Upper lobe of left lung (tissue), 6 donors: ENCODE measurements around the gene SAMD4A. TPM values are rescaled to one million over a fixed set of nuclear protein-coding genes. Genes with fewer than 3 reads are reported as not detected.

ENCODE experiments used
- ATAC-seq, 2 donors: fragments of 200-7000 bp; cut with Tn5 transposase; one replicate each; pipeline ENCODE4 v1.9.1; 2022; ENCODE audit warnings: mild to moderate bottlenecking in 2 of 2, moderate library complexity in 2 of 2; ENCODE audit not compliant: low FRiP score in 2 of 2
- DNase-seq, 2 donors: peaks; one replicate each; pipeline ENCODE4 v3.0.0-alpha.2; 2019 to 2020
- H3K27ac ChIP-seq, 4 donors: fragments of 200-600 bp; sonication (generic); one replicate each; pipeline ENCODE4 v1.5.1; 2016 to 2019
- H3K27me3 ChIP-seq, 4 donors: fragments of 200-600 bp; sonication (generic); one replicate each; pipeline ENCODE4 v1.5.1; 2017 to 2019
- H3K36me3 ChIP-seq, 4 donors: fragments of 200-600 bp; sonication (generic); one replicate each; pipeline ENCODE4 v1.5.1; 2016 to 2019
- H3K4me1 ChIP-seq, 4 donors: fragments of 200-600 bp; sonication (generic); one replicate each; pipeline ENCODE4 v1.5.1; 2018 to 2019
- H3K4me3 ChIP-seq, 4 donors: fragments of 200-600 bp; sonication (generic); one replicate each; pipeline ENCODE4 v1.5.1; 2017 to 2019; ENCODE audit warnings: mild to moderate bottlenecking in 2 of 4, moderate library complexity in 1 of 4
- H3K9me3 ChIP-seq, 4 donors: fragments of 200-600 bp; sonication (generic); one replicate each; pipeline ENCODE4 v1.5.1; 2018 to 2019
- EP300 ChIP-seq, 4 donors: sonication (generic); formaldehyde crosslinking; IDR thresholded peaks; one replicate each; pipeline ENCODE4 v1.5.1; 2017; ENCODE audit warnings: antibody characterized with exemption in 4 of 4, control low read depth in 2 of 4
- POLR2A ChIP-seq, 4 donors: fragments of 450-650 bp; IDR thresholded peaks; one replicate each; pipeline ENCODE4 v1.5.1; 2016 to 2017; ENCODE audit warnings: antibody characterized with exemption in 4 of 4, mild to moderate bottlenecking in 2 of 4
- POLR2AphosphoS5 ChIP-seq, 2 donors: sonication (generic); formaldehyde crosslinking; IDR thresholded peaks; one replicate each; pipeline ENCODE4 v1.5.1; 2017; ENCODE audit warnings: antibody characterized with exemption in 2 of 2
- WGBS, 2 donors: methylation state at CpG; one replicate each; pipeline ENCODE4 v1.1.5; 2017 to 2018; 5-methylcytosine and 5-hydroxymethylcytosine counted together
- total RNA-seq, 6 donors: library from RNA; depleted of rRNA in 4 of 6; stranded (reverse); fragments of >200 nt in 4 of 6; gene quantifications; one replicate each; pipeline versions ENCODE4 v1.1.0 to v1.2.1, GENCODE V29; 2016 to 2021
- TF ChIP-seq, protein P1 (sequence below), 6 experiments: fragments of 450-650 bp in 4 of 6; fragments of 200-600 bp in 2 of 6; sonication (generic) in 2 of 6; IDR thresholded peaks; one replicate each; pipeline ENCODE4 v1.5.1; 2016 to 2019; ENCODE audit warnings: antibody characterized with exemption in 6 of 6
- donor health status: DM: no; HTN: no; CAD: no; lungs with moderate emphysema.
- donor health status: DM: no; HTN: yes; CAD: no; lungs with severe emphysema.

Gene SAMD4A
- total RNA-seq, 6 donors from 2014 or later = 26.0 to 68.3 (median 37.0) TPM

DNA sequence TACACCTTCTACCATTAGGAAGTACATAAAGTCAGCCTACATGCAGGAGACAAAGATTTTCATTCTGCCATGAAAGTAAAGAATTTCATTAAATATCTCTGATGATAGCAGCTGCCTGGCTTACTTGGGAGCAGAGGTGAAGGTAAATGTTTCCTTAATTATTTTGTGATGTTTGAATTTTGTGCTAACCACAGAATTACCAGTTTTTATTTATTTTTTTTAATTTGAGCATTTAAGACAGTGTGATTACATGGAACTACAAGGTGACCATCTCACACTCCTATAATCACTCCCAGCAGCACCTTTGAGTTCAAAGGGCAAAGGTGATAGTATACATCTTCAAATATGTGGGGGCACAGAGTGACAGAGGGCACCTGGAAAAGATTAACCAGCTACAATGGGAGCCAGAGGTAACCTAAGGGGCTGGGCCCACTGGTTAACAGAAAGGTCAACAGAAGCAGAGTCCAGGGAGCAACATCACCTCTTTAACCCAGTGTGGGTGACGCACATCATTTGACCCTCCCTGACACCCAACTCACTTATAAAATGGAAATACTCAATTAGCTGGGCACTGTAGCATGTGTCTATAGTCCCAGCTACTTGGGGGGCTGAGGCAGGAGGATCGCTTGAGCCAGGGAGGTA, 270.7 kb downstream of the SAMD4A start:
- H3K4me3 ChIP-seq = no peak overlapping the region
- H3K27ac ChIP-seq = no peak overlapping the region
- WGBS, 2 donors = 86 to 95% methylated on average over 2 of the region's 2 CpGs
- H3K4me1 ChIP-seq = peaks cover 0 to 11% (median 4%) of the 10 kb centered on the region in 4 donors
- ATAC-seq = no peak
- no peak for DNase-seq
- peaks cover 0 to 4% (median 0%) of the 10 kb centered on the region in 4 donors for H3K36me3 ChIP-seq
- no peaks in the 10 kb centered on the region for H3K27me3 ChIP-seq
- TF ChIP-seq EP300 (IDR thresholded peaks at IDR 0.05) (no peak), POLR2AphosphoS5 (IDR thresholded peaks at IDR 0.05) (no peak), POLR2A (IDR thresholded peaks at IDR 0.05) (no peak)
- TF ChIP-seq, protein P1, sequence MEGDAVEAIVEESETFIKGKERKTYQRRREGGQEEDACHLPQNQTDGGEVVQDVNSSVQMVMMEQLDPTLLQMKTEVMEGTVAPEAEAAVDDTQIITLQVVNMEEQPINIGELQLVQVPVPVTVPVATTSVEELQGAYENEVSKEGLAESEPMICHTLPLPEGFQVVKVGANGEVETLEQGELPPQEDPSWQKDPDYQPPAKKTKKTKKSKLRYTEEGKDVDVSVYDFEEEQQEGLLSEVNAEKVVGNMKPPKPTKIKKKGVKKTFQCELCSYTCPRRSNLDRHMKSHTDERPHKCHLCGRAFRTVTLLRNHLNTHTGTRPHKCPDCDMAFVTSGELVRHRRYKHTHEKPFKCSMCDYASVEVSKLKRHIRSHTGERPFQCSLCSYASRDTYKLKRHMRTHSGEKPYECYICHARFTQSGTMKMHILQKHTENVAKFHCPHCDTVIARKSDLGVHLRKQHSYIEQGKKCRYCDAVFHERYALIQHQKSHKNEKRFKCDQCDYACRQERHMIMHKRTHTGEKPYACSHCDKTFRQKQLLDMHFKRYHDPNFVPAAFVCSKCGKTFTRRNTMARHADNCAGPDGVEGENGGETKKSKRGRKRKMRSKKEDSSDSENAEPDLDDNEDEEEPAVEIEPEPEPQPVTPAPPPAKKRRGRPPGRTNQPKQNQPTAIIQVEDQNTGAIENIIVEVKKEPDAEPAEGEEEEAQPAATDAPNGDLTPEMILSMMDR (IDR thresholded peaks at IDR 0.05) = no peak
- H3K9me3 ChIP-seq = no peaks in the 10 kb centered on the region

DNA sequence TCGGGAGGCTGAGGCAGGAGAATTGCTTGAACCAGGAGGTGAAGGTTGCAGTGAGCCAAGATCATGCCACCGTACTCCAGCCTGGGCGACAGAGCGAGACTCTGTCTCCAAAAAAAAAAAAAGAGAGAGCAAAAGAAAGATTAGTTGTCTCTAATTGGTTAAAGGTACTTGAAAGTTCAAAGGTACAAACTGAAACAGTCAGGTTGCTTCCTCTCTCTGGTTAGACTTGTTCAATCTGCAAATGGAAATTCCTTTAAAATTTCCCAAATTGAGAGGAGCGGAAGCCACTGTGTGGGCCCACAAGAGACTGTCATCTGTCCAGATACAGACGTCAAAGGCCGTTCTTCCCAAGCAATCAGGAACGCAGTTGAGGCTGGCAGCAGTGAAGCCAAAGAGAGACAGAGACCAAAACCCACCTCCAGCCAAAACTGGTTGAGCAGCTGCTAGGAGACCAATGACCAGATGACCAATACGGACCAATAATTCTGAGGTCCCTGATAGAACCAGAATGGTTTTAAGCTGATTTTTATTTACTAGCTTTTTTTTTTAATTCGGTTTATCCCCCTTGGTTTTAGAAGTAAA, 272.1 kb downstream of the SAMD4A start:
- WGBS, 2 donors = 96% methylated on average over 10 of the region's 10 CpGs
- ATAC-seq (no peak), DNase-seq (no peak)
- H3K9me3 ChIP-seq = no peaks in the 10 kb centered on the region
- H3K4me1 ChIP-seq = peaks cover 0 to 11% (median 4%) of the 10 kb centered on the region in 4 donors
- TF ChIP-seq, protein P1 (IDR thresholded peaks at IDR 0.05) = no peak
- TF ChIP-seq POLR2A (IDR thresholded peaks at IDR 0.05) = no peak
- no peak for TF ChIP-seq EP300 (IDR thresholded peaks at IDR 0.05)
- peaks cover 0 to 4% (median 0%) of the 10 kb centered on the region in 4 donors for H3K36me3 ChIP-seq
- H3K27ac ChIP-seq = peak overlapping the region in 2 of 4 donors; percentile 18 to 23
- H3K27me3 ChIP-seq = no peaks in the 10 kb centered on the region
- H3K4me3 ChIP-seq = no peak overlapping the region

DNA sequence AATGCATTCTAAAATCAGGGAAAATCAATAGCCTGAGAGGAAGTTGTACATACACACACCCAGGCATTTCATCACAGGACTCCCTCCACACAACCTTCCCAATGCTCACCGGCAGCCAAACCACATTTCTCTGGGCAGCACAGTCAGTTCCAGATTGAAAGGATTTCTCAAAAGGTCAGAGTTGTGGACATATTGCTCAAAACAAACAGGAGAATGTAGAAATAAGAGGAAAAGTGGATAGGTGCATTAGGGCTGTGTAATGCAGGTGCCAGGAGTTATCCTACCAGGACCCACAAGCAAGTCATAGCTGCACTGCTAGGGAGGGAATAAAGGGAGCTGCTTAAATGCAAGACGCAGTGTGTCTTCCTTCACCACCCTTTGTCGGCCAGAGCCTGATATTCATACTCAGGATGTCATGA, 272.8 kb downstream of the SAMD4A start:
- Histone ChIP-seq H3K36me3 (peaks cover 0 to 4% (median 0%) of the 10 kb centered on the region in 4 donors), H3K9me3 (no peaks in the 10 kb centered on the region), H3K27ac (peak overlapping the region in 3 of 4 donors; percentile 5 to 48 (median 35)), H3K4me3 (no peak overlapping the region), H3K4me1 (peaks cover 0 to 11% (median 4%) of the 10 kb centered on the region in 4 donors), H3K27me3 (no peaks in the 10 kb centered on the region)
- ATAC-seq = peak; percentile 73 to 80
- DNase-seq = peak in 1 of 2 donors; percentile 72
- peak in 1 of 2 donors; percentile 22 for TF ChIP-seq POLR2AphosphoS5 (IDR thresholded peaks at IDR 0.05)
- peak in 1 of 4 donors; percentile 41 for TF ChIP-seq EP300 (IDR thresholded peaks at IDR 0.05)
- TF ChIP-seq POLR2A (IDR thresholded peaks at IDR 0.05) = no peak
- TF ChIP-seq, protein P1 (IDR thresholded peaks at IDR 0.05) = no peak
- WGBS, 2 donors = 62% methylated on average over 3 of the region's 3 CpGs

DNA sequence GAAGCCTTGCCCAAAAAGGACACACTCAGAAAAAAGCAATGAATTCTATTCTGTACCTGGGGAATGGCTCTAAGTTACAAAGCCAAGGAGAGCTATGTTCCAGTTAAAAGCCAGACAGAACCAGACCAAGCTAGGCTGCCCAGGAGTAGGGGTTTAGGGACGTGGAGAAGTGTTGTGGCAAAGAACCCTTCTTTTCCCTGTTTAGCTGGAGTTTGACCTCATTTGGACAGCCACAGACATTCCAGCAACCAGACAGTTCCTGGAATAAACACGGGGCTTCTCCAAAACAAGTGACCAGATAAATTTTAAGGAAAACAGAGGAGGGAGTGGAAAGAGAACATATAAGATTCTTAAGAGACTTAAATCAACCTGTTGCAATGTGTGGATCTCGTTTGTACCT, 273.4 kb downstream of the SAMD4A start:
- TF ChIP-seq, protein P1 (IDR thresholded peaks at IDR 0.05) = no peak
- TF ChIP-seq EP300 (IDR thresholded peaks at IDR 0.05) (no peak), POLR2AphosphoS5 (IDR thresholded peaks at IDR 0.05) (no peak), POLR2A (IDR thresholded peaks at IDR 0.05) (no peak)
- Histone ChIP-seq H3K27ac (peak overlapping the region in 3 of 4 donors; percentile 5 to 48 (median 35)), H3K27me3 (no peaks in the 10 kb centered on the region), H3K36me3 (peaks cover 0 to 4% (median 0%) of the 10 kb centered on the region in 4 donors), H3K4me1 (peaks cover 0 to 11% (median 4%) of the 10 kb centered on the region in 4 donors), H3K9me3 (no peaks in the 10 kb centered on the region), H3K4me3 (no peak overlapping the region)
- 78 to 81% methylated on average over 3 of the region's 3 CpGs for WGBS, 2 donors
- ATAC-seq (peak in 1 of 2 donors; percentile 67), DNase-seq (no peak)
